K562 (cell line): ENCODE measurements around the gene FBXO27. TPM values are rescaled to one million over a fixed set of nuclear protein-coding genes. Genes with fewer than 3 reads are reported as not detected.
A peak's percentile ranks its signal among the peaks of the same experiment; 100 is the strongest.

ENCODE experiments used
- DDX20 ChIP-seq: fragments of 450-650 bp; IDR thresholded peaks from 2 replicates; pipeline ENCODE4 v1.6.1; 2016; ENCODE audit warnings: missing genetic modification characterization, low read depth, mild to moderate bottlenecking, missing compliant biosample characterization, moderate library complexity
- GATAD2B ChIP-seq: fragments of 450-650 bp; IDR thresholded peaks from 2 replicates; pipeline ENCODE4 v1.6.1; 2017; ENCODE audit warnings: mild to moderate bottlenecking, borderline replicate concordance
- GMEB1 ChIP-seq: fragments of 250-450 bp; sonication (Bioruptor Pico); IDR thresholded peaks from 2 replicates; pipeline ENCODE4 v1.4.0; 2020; ENCODE audit warnings: mild to moderate bottlenecking
- HMG20B ChIP-seq: fragments of 250-450 bp; sonication (Bioruptor Pico); IDR thresholded peaks from 2 replicates; pipeline ENCODE4 v1.5.0; 2021; ENCODE audit warnings: mild to moderate bottlenecking
- IRF2 ChIP-seq: sonication (generic); formaldehyde crosslinking; IDR thresholded peaks from 2 replicates; pipeline ENCODE4 v1.8.1; 2022; ENCODE audit warnings: mild to moderate bottlenecking, missing genetic modification reagents
- PURB ChIP-seq: sonication (generic); formaldehyde crosslinking; IDR thresholded peaks from 2 replicates; pipeline ENCODE4 v1.9.0; 2021; ENCODE audit warnings: low read depth, mild to moderate bottlenecking, missing genetic modification reagents
- SIN3A ChIP-seq, 2 experiments: fragments of 150-350 bp in 1 of 2; IDR thresholded peaks; 2 replicates each; pipeline ENCODE4 v1.6.1; 2011 to 2016; ENCODE audit warnings: borderline replicate concordance in 2 of 2, low read depth in 2 of 2, low read length in 2 of 2, mild to moderate bottlenecking in 2 of 2, moderate library complexity in 2 of 2; ENCODE audit not compliant: control insufficient read depth in 1 of 2
- SRSF7 ChIP-seq: fragments of 200-400 bp; formaldehyde crosslinking; optimal IDR thresholded peaks from 2 replicates; pipeline ENCODE3; 2017; ENCODE audit warnings: mild to moderate bottlenecking, low read depth, low read length
- TBL1XR1 ChIP-seq, 2 experiments: IDR thresholded peaks; 2 replicates each; pipeline ENCODE4 v1.6.1; 2012; ENCODE audit warnings: improper control_type of control experiment in 2 of 2, low read length in 2 of 2, mild to moderate bottlenecking in 1 of 2
- TCFL5 ChIP-seq: fragments of 250-450 bp; sonication (Bioruptor Pico); conservative IDR thresholded peaks from 2 replicates; pipeline ENCODE4 v1.6.1; 2021; ENCODE audit warnings: mild to moderate bottlenecking, moderate library complexity, matching md5 sums
- TGIF2 ChIP-seq: sonication (generic); formaldehyde crosslinking; IDR thresholded peaks from 2 replicates; pipeline ENCODE4 v1.8.1; 2022; ENCODE audit warnings: mild to moderate bottlenecking, missing genetic modification reagents, moderate library complexity
- ZNF507 ChIP-seq: conservative IDR thresholded peaks from 2 replicates; pipeline ENCODE4 v1.6.1; 2017; ENCODE audit warnings: missing genetic modification characterization, missing compliant biosample characterization
- ZNF699 ChIP-seq: fragments of 250-450 bp; sonication (Bioruptor Pico); IDR thresholded peaks from 2 replicates; pipeline ENCODE4 v1.8.0; 2021; ENCODE audit warnings: mild to moderate bottlenecking, moderate library complexity; ENCODE audit not compliant: insufficient replicate concordance
- ZNF75A ChIP-seq: fragments of 450-650 bp; formaldehyde crosslinking; IDR thresholded peaks from 2 replicates; pipeline ENCODE4 v1.4.0; 2020; ENCODE audit warnings: mild to moderate bottlenecking
- ZNF778 ChIP-seq: fragments of 450-650 bp; formaldehyde crosslinking; IDR thresholded peaks from 2 replicates; pipeline ENCODE4 v1.4.0; 2020; ENCODE audit warnings: mild to moderate bottlenecking, moderate library complexity
- ZSCAN32 ChIP-seq: fragments of 450-650 bp; formaldehyde crosslinking; IDR thresholded peaks from 2 replicates; pipeline ENCODE4 v1.4.0; 2020; ENCODE audit warnings: mild to moderate bottlenecking, moderate library complexity
- polyA plus RNA-seq, 8 experiments: library from polyadenylated mRNA; depleted of rRNA in 4 of 8; stranded (reverse) in 5 of 8; unstranded in 3 of 8; fragments of >200 nt; fragmentation: Nextera tagmentation in 2 of 8; fragmentation: Illumina TruSeq in 1 of 8; extraction: Ambion mirVana in 2 of 8; extraction: Trizol in 1 of 8; gene quantifications; 2 replicates each; pipeline versions ENCODE4 v1.2.1 to v1.2.3, GENCODE V29; 2011 to 2014; ENCODE audit warnings: inconsistent platforms in 1 of 8, missing spikeins in 1 of 8
- total RNA-seq, 7 experiments: library from RNA; depleted of rRNA in 6 of 7; stranded (reverse); fragments of >200 nt in 6 of 7; fragmentation: Illumina TruSeq in 2 of 7; extraction: Trizol in 2 of 7; gene quantifications; 2 replicates each; pipeline versions ENCODE4 v1.2.1 to v1.2.3, GENCODE V29; 2011 to 2021; ENCODE audit warnings: low replicate concordance in 1 of 7
- TF ChIP-seq, protein P1 (sequence below): fragments of 450-650 bp; IDR thresholded peaks from 2 replicates; pipeline ENCODE4 v1.7.1; 2018; ENCODE audit warnings: mild to moderate bottlenecking, low read depth; ENCODE audit not compliant: partially characterized antibody

The FBXO27 gene
- total and polyA plus RNA-seq, 9 of the 15 experiments (the other 6 are each of a cell fraction or from before 2014, with no cell fraction given), result 1.8 to 11.0 (median 6.3) TPM

GRCh38 chr19:39031368-39032062 lies 834 bp downstream of the FBXO27 start (continued):
- TF ChIP-seq, protein P1, sequence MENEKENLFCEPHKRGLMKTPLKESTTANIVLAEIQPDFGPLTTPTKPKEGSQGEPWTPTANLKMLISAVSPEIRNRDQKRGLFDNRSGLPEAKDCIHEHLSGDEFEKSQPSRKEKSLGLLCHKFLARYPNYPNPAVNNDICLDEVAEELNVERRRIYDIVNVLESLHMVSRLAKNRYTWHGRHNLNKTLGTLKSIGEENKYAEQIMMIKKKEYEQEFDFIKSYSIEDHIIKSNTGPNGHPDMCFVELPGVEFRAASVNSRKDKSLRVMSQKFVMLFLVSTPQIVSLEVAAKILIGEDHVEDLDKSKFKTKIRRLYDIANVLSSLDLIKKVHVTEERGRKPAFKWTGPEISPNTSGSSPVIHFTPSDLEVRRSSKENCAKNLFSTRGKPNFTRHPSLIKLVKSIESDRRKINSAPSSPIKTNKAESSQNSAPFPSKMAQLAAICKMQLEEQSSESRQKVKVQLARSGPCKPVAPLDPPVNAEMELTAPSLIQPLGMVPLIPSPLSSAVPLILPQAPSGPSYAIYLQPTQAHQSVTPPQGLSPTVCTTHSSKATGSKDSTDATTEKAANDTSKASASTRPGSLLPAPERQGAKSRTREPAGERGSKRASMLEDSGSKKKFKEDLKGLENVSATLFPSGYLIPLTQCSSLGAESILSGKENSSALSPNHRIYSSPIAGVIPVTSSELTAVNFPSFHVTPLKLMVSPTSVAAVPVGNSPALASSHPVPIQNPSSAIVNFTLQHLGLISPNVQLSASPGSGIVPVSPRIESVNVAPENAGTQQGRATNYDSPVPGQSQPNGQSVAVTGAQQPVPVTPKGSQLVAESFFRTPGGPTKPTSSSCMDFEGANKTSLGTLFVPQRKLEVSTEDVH, result no peak
- TF ChIP-seq ZNF699 (no peak), HMG20B (CRISPR knock-in tag) (no peak), DDX20 (tag) (no peak), PURB (no peak), TGIF2 (CRISPR knock-in tag) (no peak), ZNF778 (CRISPR knock-in tag) (no peak), ZNF75A (CRISPR knock-in tag) (no peak), SIN3A (IDR thresholded peaks at IDR 0.05; ENCODE audit: borderline replicate concordance in 2 of 2, control insufficient read depth in 1 of 2, low read depth in 2 of 2, low read length in 2 of 2) (peak in 1 of 2 experiments; percentile 30; a peak in 2 of 4 replicates), ZNF507 (no peak), IRF2 (no peak), GMEB1 (CRISPR knock-in tag) (no peak), SRSF7 (no peak), TBL1XR1 (IDR thresholded peaks at IDR 0.05; ENCODE audit: low read length in 2 of 2) (no peak), TCFL5 (CRISPR knock-in tag) (no peak), GATAD2B (no peak), ZSCAN32 (CRISPR knock-in tag) (no peak)
